SK-N-DZ (cell line): Measurements from ENCODE around the gene GRWD1.

Source experiments
- DNase-seq: peaks from one replicate; pipeline ENCODE4 v3.0.0-alpha.2; 2015; ENCODE audit warnings: low spot score

GRWD1 gene

DNA sequence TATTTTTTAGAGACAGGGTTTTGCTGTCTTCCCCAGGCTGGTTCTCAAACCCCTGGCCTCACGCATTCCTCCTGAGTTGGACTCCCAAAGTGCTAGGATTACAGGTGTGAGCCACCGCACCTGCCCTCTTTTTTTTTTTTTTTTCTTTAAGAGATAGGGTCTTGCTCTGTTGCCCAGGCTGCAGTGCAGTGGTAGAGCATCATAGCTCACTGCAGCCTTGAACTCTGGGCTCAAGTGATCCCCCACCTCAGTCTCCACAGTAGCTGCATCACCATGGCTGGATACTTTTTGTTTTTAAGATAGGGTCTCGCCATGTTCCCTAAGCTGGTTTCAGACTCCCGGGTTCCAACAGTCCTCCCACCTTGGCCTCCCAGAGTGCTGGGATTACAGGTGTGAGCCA is 11.1 kb downstream of the GRWD1 start:
- DNase-seq = no peak

DNA sequence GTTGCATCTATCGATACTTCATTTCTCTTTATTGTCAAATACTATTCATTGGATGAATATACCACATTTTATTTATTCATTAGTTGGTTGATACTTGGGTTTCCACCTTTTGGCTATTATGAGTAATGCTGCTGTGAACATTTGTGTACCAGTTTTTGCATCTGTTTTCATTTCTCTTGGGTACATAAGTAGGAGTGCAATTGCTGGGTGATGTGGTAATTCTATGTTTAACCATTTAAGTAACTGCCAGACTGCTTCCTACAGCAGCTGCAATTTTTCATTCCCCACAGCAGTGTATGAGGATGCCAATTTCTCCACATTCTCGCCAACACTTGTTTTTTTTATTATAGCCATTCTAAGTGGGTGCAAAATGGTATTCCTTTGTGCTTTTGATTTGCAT is 12.2 kb downstream of the GRWD1 start:
- DNase-seq = no peak

DNA sequence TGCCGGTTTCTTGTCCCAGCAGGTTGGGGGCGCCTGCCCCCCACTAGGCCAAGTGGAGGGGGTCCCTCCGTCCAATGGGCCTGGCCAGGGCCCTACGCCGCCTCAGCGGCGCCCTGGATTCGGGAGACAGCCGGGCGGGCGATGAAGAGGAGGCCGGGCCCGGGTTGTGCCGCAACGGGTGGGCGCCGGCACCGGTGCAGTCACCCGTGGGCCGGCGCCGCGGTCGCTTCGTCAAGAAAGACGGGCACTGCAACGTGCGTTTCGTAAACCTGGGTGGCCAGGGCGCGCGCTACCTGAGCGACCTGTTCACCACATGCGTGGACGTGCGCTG is 15.8 kb downstream of the GRWD1 start:
- no peak for DNase-seq

DNA sequence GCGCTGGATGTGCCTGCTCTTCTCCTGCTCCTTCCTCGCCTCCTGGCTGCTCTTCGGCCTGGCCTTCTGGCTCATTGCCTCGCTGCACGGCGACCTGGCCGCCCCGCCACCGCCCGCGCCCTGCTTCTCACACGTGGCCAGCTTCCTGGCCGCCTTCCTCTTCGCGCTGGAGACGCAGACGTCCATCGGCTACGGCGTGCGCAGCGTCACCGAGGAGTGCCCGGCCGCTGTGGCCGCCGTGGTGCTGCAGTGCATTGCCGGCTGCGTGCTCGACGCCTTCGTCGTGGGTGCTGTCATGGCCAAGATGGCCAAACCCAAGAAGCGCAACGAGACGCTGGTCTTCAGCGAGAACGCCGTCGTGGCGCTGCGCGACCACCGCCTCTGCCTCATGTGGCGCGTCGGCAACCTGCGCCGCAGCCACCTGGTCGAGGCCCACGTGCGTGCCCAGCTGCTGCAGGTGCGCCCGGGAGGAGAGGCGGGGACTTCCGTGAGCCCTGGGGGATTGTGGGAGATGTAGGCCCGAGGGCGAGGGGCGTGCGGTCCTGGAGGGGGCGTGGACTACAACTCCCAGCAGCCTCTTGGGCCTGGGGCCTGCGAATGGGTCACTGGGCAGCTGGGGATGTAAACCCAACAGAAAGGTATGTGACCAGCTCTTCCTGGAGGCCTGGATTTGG is 16.3 kb downstream of the GRWD1 start:
- DNase-seq = no peak

DNA sequence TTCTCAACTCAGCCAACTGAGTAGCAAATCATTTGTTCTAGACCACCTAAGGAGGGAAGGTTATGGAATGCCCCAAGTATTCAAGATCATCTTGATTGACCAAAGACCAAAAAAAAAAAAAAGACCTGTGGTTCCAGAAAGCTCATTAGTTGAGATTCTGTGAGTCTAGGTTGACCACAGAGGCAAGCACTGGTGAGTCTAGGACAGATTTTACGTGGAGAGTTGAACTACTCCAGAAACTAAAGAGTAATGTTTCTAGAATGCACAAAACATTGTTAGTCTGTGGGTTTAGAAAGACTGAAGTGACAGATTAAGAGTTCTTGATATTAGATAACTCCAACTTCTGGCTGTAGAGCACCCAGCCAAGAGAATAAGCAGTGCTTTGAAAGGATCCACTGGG is 19.4 kb downstream of the GRWD1 start:
- no peak for DNase-seq

DNA sequence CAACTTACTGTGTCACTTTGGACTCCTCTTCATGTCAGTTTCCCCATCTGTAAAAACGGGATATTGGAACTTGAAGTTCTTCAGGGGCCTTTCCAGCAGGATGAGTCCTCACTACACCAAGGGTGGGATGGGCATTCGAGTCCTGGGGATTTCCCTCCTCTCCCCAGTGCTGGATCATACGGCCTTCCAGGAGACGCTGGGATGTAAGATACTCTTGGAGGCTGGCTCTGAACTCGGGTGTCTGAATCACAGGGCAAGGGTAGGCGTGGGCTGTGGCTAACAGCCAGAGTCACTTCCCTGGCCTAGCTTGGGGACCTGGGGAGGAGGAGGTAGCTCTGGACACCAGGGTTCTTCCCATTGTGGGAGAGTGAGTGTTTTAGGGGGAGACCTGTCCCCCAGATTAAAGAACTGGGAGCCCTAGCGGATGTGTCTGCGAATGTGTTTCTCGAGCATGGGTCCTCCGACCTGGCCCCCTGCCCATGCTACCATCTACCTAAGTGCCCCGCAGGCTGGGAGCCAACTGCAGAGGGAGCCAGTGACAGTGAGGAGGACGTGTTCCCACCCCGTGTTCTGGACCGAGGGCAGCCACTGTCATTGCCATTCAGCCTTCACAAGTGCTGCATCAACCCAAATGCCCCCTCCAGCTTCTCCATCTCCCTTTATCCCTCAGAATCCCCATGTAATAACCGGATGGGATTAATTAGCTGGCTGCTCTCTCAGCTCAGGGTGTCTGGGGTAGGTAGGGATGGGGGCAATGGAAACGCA is 21.0 kb downstream of the GRWD1 start:
- DNase-seq = no peak

DNA sequence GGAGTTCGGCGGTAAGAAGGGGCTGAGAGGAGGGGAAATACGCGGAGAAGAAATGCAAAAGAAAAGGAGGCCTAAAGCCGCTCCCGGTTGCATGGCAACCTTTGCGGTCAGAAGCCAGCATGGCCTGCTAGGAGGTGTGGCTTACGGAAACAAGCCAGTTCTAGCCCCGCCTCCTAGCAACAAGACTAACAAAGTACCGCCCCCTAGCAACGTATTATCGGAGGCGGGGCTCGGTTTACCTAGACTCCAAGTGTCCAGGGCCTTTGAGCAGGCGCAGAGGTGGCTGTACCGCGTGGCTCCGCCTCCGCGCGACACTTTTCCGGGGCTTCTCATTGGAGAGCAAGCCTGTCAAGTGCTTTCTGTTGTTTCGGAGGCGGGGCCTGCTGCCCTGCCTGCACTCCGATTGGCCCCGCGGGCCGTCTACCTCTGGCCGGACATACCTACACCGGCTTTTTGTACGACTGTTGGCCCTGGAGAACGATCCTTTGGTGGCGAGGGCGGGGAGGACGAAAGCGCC is 23.0 kb downstream of the GRWD1 start:
- peak; percentile 99 for DNase-seq

DNA sequence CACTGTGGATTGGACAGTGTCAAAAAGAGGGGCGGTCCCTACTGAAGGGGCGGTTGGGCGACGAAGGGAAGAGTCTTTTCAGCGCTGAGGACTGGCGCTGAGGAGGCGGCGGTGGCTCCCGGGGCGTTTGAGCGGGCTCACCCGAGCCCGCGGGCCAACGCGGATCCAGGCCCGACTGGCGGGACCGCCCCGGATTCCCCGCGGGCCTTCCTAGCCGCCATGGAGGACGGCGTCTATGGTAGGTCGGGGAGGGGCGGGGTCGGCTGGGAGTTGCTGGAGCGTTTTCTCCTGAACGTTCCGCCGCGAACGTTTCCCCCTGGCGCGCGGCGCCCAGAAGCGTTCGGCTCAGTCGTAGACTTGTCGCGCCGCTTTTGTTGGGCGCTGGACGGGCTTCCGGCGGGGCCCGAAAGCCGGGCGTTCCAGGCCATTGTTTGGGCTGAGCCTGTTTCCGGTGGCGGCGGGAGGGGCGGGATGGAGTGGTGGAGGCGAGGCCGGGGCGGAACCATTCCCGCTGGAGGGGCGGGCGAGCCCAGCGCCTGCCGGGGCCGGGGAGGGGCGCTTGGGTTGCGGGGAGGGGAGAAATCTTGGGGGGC is 23.6 kb downstream of the GRWD1 start, which contains the start of gene CYTH2:
CYTH2 (plus strand) TSS at position 81 of the 593 bp plus-strand sequence; CDS start at position 220, 139 bp downstream.
- peak; percentile 57 for DNase-seq

DNA sequence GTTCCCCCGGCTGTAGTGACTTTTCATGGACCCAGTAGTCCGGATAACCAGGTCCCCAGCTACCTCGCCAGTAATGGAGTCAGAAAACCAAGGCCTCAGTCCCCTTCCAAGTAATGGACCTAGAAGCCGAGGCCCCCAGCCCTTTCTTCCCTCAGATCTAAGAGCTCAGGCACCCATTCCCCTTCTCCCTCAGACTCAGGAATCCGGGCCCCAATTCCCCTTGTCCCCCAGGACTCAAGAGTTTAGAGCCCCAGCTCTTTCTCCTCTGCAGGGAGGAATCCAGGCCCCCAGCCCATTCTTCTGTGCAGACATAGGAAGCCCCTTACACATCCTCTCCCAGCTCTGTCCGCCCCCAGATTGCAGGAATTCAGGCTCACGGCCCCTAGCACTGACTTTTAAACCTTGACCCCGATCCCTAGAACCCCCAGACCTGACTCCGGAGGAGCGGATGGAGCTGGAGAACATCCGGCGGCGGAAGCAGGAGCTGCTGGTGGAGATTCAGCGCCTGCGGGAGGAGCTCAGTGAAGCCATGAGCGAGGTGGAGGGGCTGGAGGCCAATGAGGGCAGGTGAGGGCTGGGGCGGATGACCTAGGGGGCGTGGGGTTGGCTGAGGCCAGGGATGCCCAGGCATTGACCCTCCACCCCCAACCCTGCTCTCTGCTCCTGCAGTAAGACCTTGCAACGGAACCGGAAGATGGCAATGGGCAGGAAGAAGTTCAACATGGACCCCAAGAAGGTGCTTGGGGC is 24.3 kb downstream of the GRWD1 start:
- no peak for DNase-seq

DNA sequence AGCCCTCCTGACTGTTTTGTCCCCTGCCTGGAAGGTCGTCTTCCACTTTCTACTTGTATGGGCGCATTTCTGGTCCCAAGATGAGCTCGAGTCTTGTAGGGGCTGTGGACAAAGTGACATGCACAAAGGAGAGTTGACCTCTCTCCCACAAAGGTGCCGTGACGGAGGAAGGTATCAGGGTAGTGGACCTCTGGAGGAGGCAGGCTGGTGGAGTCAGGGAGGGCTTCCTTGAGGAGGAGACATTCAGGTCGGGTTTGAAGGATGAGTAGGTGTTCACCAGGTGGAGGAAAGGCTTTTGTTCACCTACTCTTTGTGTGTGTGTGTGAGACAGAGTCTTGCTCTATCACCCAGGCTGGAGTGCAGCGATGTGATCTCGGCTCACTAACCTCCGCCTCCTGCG is 25.1 kb downstream of the GRWD1 start:
- no peak for DNase-seq

DNA sequence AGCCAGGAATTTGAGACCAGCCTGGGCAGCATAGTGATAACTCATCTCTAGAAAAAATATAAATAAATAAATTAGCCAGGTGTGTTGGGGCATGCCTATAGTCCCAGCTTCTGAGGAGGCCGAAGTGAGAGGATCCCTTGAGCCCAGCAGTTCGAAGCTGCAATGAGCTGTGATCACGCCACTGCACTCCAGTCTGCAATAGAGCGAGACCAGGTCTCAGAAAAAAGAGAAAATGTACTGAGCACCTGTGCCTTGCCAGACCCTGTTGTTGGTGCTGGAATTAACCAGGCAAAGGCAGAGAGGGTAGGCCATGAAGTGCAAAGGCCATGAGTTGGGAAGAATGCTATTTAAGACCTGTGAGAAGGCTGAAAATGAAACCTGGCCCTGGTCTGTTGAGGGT is 26.1 kb downstream of the GRWD1 start:
- DNase-seq = no peak

DNA sequence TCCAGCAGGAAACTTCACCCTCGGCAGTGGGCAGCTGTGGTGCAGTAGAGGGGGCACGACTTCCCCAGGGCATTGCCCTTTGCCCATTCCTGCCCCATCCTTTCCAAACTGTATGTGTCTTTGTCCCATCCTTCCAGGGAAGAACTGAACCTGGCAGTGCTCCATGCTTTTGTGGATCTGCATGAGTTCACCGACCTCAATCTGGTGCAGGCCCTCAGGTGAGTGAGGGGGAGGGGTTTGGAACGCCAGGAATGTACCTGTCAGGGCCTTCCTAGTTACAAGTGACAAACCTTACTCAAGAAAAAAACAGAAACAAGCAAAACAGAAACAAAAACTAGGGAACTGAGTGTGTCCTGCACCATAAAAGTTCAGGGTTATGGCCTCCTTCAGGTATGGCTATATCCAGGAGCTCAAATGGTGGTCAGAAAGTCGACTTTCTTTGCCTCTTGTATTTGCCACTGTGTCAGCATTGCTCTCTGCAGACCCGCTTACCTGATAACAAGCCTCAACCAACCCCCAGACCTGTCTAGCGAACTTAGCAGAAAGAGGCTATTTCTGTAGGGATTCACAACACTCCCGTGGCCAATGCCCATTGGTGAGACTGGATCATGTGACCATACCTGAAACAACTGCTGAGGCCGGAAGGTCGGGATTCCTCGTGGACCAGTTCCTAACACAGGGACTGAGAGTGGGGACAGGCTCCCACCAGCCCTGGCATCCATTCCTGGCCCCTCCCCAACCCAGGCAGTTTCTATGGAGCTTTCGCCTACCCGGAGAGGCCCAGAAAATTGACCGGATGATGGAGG is 27.6 kb downstream of the GRWD1 start:
- no peak for DNase-seq

DNA sequence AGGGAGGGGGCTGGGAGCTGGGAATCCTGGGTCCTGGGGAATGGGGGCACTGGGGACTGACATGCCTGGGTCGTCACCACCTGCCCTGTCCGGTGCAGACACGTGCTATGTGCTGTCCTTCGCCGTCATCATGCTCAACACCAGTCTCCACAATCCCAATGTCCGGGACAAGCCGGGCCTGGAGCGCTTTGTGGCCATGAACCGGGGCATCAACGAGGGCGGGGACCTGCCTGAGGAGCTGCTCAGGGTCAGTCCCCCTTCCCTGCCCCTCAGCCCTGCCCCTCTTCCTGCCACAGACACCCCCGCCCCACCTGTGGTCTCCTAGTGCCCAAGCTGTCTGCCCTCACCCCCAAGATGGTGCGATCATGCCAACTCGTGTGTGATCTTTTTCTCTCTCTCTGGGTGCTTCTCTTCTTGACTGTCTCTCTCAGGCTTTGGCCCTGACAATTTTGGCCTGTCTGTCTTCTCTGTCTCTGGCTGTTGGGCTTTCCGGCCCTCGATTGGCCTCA is 28.4 kb downstream of the GRWD1 start:
- DNase-seq = no peak

DNA sequence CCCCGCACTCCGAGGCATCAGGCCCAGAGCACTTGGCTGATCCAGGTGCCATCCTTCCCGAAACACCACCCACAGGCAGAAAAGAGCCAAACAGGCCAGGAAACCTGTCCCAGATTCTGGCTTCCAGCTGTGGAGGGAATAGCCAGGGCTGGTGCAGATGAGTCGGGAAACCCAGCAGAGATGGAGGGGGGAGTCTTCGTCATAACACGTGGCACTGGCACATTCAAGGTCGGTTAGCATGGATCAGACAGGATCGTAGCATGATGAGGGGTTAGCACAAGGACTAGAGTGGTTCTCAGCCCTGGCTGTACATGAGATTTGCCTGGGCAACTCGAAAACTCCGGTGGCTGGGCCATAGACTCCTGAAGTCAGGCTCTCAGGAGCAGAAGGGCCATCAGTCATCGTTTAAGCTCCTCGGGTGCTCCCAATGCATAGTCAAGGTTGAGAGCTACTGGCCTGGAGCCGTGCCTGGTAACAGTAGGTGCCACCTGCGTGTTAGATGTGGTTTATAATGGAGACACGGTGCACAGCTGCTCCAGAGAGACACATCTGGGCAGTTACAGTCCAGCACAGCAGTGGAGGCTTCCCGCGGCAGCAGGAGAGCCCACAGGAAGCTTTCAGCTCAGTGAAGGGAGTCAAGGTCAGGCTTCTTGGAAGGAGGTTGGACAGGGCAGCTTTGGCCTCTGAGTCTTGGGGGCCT is 29.7 kb downstream of the GRWD1 start:
- DNase-seq = no peak

DNA sequence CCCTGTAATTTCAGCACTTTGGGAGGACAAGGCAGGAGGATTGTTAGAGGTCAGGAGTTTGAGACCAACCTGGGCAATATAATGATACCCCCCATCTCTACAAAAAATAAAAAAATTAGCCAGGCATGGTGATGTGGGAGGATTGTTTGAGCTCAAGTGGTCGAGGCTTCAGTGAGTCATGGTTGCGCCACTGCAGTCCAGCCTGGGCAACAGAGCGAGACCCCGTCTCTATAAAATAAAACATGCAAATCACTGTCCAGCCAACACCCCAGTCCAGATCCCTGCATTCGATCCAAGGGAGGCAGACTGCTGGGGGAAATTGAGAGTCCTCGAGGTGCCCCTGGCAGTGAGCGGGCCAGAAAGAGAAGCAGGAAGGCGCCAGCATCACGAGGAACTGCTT is 30.4 kb downstream of the GRWD1 start:
- DNase-seq = no peak

DNA sequence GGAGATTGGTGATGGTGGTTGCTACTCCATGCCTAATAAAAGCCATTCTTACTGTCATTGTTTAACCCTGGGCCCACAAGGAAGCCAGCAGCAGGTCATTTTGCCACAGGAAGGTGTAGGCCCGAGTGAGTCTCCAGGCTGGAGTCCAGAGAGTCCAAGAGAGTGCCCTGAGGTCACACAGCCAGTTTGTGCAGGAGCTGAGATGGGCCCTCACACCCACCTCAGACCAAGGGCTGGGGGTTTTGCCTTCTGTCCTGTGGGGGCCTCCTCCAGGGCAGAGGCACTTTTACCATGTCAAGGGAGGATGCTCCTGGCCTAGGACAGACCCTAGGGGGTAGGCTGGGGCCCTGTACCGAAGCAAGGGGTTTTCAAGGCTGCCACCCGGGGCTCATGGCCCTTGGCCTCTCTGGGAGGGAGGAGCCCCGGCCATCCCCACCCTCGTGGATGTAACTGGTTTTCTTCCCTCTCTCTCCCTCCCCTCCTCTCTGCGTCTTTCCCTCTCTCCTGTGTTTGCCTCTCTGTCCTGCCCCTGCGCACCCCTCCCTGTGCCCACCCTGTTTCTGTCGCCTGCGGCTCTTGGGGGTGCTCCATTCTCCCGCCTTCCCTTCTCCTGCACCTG is 31.4 kb downstream of the GRWD1 start:
- DNase-seq = no peak

DNA sequence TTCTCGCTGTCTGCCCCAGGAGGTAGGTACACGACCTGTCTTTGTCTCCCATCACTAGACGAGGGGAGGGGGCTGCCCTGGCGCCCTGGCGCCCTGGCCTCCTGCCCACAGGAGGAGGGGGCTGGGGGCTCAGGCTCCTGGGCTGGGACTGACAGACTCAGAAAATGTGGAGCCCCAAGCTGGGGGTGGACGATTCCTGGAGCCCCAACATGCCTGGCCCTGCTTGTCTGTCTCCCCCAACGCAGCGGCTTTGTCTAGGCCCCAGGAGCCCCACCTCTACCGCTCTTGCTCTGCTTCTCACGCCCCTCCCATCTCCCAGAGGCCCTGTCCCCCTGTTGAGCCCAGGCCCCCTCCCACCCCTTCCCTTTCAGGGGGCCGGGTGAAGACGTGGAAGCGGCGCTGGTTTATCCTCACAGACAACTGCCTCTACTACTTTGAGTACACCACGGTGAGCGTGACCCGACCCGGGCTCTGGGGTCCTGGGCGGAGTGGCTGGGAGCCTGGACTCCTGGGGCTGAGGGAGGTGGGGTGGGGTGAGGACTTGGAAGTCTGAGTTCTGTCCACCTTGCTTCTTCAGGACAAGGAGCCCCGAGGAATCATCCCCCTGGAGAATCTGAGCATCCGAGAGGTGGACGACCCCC is 32.0 kb downstream of the GRWD1 start:
- DNase-seq = no peak

DNA sequence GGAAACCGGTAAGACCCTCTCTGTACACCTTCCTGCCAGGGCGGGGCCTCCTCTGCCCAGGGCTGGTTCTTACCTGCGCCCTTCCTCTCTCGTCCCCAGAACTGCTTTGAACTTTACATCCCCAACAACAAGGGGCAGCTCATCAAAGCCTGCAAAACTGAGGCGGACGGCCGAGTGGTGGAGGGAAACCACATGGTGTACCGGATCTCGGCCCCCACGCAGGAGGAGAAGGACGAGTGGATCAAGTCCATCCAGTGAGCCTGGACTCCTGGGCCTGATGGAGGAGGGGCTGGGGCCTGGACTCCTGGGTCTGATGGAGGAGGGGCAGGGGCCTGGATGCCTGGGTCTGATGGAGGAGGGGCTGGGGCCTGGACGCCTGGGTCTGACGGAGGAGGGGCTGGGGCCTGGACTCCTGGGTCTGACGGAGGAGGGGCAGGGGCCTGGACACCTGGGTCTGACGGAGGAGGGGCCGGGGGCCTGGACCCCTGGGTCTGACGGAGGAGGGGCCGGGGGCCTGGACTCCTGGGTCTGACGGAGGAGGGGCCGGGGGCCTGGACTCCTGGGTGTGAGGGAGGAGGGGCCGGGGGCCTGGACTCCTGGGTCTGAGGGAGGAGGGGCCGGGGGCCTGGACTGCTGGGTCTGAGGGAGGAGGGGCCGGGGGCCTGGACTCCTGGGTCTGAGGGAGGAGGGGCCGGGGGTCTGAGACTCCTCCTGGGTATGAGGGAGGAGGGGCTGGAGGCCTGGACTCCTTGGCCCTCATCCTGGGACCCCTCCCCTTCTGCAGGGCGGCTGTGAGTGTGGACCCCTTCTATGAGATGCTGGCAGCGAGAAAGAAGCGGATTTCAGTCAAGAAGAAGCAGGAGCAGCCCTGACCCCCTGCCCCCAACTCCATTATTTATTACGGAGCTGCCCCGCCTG is 32.8 kb downstream of the GRWD1 start:
- DNase-seq = no peak
